Body of pancreas (tissue), 4 donors: Measurements from ENCODE around the gene EPHX1.

Experiments
- POLR2A ChIP-seq, 3 donors: fragments of 450-650 bp; IDR thresholded peaks; one replicate each; pipeline ENCODE4 v1.6.1; 2016; ENCODE audit warnings: antibody characterized with exemption in 3 of 3, mild to moderate bottlenecking in 2 of 3
- TF ChIP-seq, protein P1 (sequence below), 7 experiments: fragments of 450-650 bp in 4 of 7; fragments of 200-600 bp in 3 of 7; sonication (generic) in 3 of 7; IDR thresholded peaks; one replicate each; pipeline ENCODE4 v1.5.1; 2016 to 2019; ENCODE audit warnings: antibody characterized with exemption in 7 of 7

GRCh38 chr1:225769687-225770086 is 40.2 kb upstream of the EPHX1 start:
- TF ChIP-seq, protein P1, sequence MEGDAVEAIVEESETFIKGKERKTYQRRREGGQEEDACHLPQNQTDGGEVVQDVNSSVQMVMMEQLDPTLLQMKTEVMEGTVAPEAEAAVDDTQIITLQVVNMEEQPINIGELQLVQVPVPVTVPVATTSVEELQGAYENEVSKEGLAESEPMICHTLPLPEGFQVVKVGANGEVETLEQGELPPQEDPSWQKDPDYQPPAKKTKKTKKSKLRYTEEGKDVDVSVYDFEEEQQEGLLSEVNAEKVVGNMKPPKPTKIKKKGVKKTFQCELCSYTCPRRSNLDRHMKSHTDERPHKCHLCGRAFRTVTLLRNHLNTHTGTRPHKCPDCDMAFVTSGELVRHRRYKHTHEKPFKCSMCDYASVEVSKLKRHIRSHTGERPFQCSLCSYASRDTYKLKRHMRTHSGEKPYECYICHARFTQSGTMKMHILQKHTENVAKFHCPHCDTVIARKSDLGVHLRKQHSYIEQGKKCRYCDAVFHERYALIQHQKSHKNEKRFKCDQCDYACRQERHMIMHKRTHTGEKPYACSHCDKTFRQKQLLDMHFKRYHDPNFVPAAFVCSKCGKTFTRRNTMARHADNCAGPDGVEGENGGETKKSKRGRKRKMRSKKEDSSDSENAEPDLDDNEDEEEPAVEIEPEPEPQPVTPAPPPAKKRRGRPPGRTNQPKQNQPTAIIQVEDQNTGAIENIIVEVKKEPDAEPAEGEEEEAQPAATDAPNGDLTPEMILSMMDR (IDR thresholded peaks at IDR 0.05), result no peak
- TF ChIP-seq POLR2A (IDR thresholded peaks at IDR 0.05), result no peak
